Measurements from ENCODE around the gene FADS3.

DNA sequence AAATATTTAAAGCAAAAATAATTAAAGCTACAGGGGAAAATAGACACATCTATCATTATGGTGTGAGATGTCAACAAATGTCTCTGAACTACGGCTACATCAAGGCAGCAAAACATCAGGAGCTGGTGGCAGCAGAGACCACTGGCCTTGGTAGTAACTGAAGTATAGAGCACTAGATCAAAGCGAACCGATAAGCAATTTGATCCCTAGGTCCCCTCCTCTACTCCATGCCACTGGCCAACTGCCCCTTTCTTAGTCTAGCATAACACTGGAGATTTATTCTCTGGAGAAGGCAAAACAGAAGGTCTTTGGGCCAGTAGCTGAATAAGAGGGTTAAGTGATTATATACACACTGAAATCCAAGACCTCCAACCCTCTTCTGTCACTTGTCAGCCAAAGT is 39.6 kb upstream of the FADS3 start:
- TF ChIP-seq HMGA2 (CRISPR knock-in tag; IDR thresholded peaks at IDR 0.05) (no peak), CTCF (IDR thresholded peaks at IDR 0.05) (no peak), PREB (CRISPR knock-in tag; IDR thresholded peaks at IDR 0.05; ENCODE audit: borderline replicate concordance) (no peak), SOX15 (CRISPR knock-in tag; IDR thresholded peaks at IDR 0.05) (no peak), GABPB1 (CRISPR knock-in tag; IDR thresholded peaks at IDR 0.05) (no peak)
- TF ChIP-seq, protein P1, sequence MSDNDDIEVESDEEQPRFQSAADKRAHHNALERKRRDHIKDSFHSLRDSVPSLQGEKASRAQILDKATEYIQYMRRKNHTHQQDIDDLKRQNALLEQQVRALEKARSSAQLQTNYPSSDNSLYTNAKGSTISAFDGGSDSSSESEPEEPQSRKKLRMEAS (CRISPR knock-in tag; IDR thresholded peaks at IDR 0.05) = no peak
